Esophagus muscularis mucosa (tissue), 3 donors: Measurements from ENCODE around the gene CPNE6.

Experiments used
- POLR2AphosphoS5 ChIP-seq, 2 donors: sonication (generic); formaldehyde crosslinking; IDR thresholded peaks; one replicate each; pipeline ENCODE4 v1.6.1; 2017; ENCODE audit warnings: antibody characterized with exemption in 2 of 2
- TF ChIP-seq, protein P1 (sequence below), 3 experiments: fragments of 200-600 bp in 2 of 3; fragments of 450-650 bp in 1 of 3; sonication (generic) in 2 of 3; IDR thresholded peaks; one replicate each; pipeline ENCODE4 v1.5.1; 2017 to 2019; ENCODE audit warnings: antibody characterized with exemption in 3 of 3, mild to moderate bottlenecking in 2 of 3, moderate library complexity in 1 of 3

DNA sequence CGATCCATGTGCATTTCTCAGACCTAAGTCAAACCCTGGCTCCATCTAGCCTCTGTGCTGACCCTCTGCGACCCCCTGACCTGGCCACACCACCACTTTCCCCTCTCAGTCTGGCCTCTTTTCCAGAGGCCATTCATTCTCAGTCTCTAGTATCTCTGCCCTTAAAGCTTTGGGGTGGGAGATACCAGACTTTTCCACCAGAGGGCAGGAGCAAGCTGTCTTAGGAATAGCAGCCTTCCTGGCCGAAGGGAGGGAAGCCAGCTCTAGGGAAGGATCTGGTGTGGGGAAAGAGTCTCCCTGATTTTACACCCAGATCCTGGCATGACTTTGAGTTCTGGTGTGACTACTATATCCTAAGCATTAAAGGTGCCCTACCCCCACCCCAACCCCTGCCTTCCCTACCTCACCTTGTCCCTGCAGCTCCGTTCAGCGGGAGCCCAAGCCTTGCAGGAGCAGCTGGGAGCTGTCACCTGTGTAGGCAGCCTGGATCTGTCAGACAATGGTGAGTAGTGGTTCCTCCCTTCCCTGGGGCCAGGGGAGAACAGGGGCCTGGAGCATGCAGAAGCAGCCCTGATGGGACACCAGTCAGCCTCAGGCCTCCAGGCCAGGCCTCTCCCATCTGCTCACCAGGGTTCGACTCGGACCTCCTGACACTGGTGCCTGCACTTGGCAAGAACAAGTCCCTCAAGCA is 13.0 kb upstream of the CPNE6 start:
- peak in 1 of 2 donors; percentile 68 for TF ChIP-seq POLR2AphosphoS5 (IDR thresholded peaks at IDR 0.05)
- TF ChIP-seq, protein P1, sequence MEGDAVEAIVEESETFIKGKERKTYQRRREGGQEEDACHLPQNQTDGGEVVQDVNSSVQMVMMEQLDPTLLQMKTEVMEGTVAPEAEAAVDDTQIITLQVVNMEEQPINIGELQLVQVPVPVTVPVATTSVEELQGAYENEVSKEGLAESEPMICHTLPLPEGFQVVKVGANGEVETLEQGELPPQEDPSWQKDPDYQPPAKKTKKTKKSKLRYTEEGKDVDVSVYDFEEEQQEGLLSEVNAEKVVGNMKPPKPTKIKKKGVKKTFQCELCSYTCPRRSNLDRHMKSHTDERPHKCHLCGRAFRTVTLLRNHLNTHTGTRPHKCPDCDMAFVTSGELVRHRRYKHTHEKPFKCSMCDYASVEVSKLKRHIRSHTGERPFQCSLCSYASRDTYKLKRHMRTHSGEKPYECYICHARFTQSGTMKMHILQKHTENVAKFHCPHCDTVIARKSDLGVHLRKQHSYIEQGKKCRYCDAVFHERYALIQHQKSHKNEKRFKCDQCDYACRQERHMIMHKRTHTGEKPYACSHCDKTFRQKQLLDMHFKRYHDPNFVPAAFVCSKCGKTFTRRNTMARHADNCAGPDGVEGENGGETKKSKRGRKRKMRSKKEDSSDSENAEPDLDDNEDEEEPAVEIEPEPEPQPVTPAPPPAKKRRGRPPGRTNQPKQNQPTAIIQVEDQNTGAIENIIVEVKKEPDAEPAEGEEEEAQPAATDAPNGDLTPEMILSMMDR (IDR thresholded peaks at IDR 0.05): peak; percentile 88 to 93 (median 91)
